Measurements from ENCODE around the gene LRP2.

Gene LRP2

GRCh38 chr2:169119851-169120250 is 242.5 kb downstream of the LRP2 start:
- DNase-seq (ENCODE audit: low spot score): no peak

GRCh38 chr2:169119123-169119760 is 243.1 kb downstream of the LRP2 start:
- no peak for DNase-seq (ENCODE audit: low spot score)

GRCh38 chr2:169118060-169118459 is 244.3 kb downstream of the LRP2 start:
- no peak for DNase-seq (ENCODE audit: low spot score)

- DNase-seq (ENCODE audit: low spot score): no peak
Measured at GRCh38 chr2:169116993-169117392, 245.3 kb downstream of the LRP2 start.

- no peak for DNase-seq (ENCODE audit: low spot score)
Measured at GRCh38 chr2:169116327-169116726, 246.0 kb downstream of the LRP2 start.

- DNase-seq (ENCODE audit: low spot score): no peak
Measured at GRCh38 chr2:169114056-169114455, 248.3 kb downstream of the LRP2 start.

- DNase-seq (ENCODE audit: low spot score): no peak
Measured at GRCh38 chr2:169112841-169113240, 249.5 kb downstream of the LRP2 start.

- DNase-seq (ENCODE audit: low spot score): peak; percentile 10
Measured at GRCh38 chr2:169110916-169111315, 251.4 kb downstream of the LRP2 start.

- DNase-seq (ENCODE audit: low spot score): no peak
Measured at GRCh38 chr2:169110419-169110818, 251.9 kb downstream of the LRP2 start.

GRCh38 chr2:169109502-169110409 is 252.6 kb downstream of the LRP2 start:
- peak; percentile 78 for DNase-seq (ENCODE audit: low spot score)

- DNase-seq (ENCODE audit: low spot score): no peak
Measured at GRCh38 chr2:169108099-169108884, 254.0 kb downstream of the LRP2 start.

GRCh38 chr2:169107645-169108044 is 254.7 kb downstream of the LRP2 start:
- no peak for DNase-seq (ENCODE audit: low spot score)

- DNase-seq (ENCODE audit: low spot score): no peak
Measured at GRCh38 chr2:169106563-169107545, 255.5 kb downstream of the LRP2 start.

- DNase-seq (ENCODE audit: low spot score): no peak
Measured at GRCh38 chr2:169106134-169106533, 256.2 kb downstream of the LRP2 start.

GRCh38 chr2:169105476-169105875 is 256.9 kb downstream of the LRP2 start:
- DNase-seq (ENCODE audit: low spot score): no peak

- DNase-seq (ENCODE audit: low spot score): no peak
Measured at GRCh38 chr2:169104848-169105247, 257.5 kb downstream of the LRP2 start.

GRCh38 chr2:169095621-169096105 is 266.7 kb downstream of the LRP2 start:
- DNase-seq (ENCODE audit: low spot score): no peak

- DNase-seq (ENCODE audit: low spot score): no peak
Measured at GRCh38 chr2:169094676-169095075, 267.7 kb downstream of the LRP2 start.

- no peak for DNase-seq (ENCODE audit: low spot score)
Measured at GRCh38 chr2:169093535-169093934, 268.8 kb downstream of the LRP2 start.

GRCh38 chr2:169091761-169092519 is 270.4 kb downstream of the LRP2 start:
- DNase-seq (ENCODE audit: low spot score): no peak

Data from kidney capillary endothelial cell (primary cell).